ENCODE results near the gene GPR75.

Gene GPR75

GRCh38 chr2:53859206-53860181 is at the start of gene GPR75:
Gene GPR75, minus strand, starts transcription at chr2:53859967. Its CDS starts 5,211 bp downstream, at chr2:53854756.
- no peak for DNase-seq (ENCODE audit: low read depth in 2 of 2, low spot score in 1 of 2)

GRCh38 chr2:53907582-53907981 is 47.8 kb upstream of the GPR75 start:
- no peak for DNase-seq (ENCODE audit: low read depth in 2 of 2, low spot score in 1 of 2)

GRCh38 chr2:53905396-53905795 is 45.6 kb upstream of the GPR75 start:
- DNase-seq (ENCODE audit: low read depth in 2 of 2, low spot score in 1 of 2) = no peak

GRCh38 chr2:53903011-53903410 is 43.2 kb upstream of the GPR75 start:
- DNase-seq (ENCODE audit: low read depth in 2 of 2, low spot score in 1 of 2) = no peak

GRCh38 chr2:53901192-53901591 is 41.4 kb upstream of the GPR75 start:
- DNase-seq (ENCODE audit: low read depth in 2 of 2, low spot score in 1 of 2) = no peak

- DNase-seq (ENCODE audit: low read depth in 2 of 2, low spot score in 1 of 2) = no peak
Measured at GRCh38 chr2:53896864-53897263, 37.1 kb upstream of the GPR75 start.

- DNase-seq (ENCODE audit: low read depth in 2 of 2, low spot score in 1 of 2) = no peak
Measured at GRCh38 chr2:53886406-53887280, 26.9 kb upstream of the GPR75 start.

- DNase-seq (ENCODE audit: low read depth in 2 of 2, low spot score in 1 of 2) = no peak
Measured at GRCh38 chr2:53884883-53885282, 25.1 kb upstream of the GPR75 start.

GRCh38 chr2:53881986-53882385 is 22.2 kb upstream of the GPR75 start:
- DNase-seq (ENCODE audit: low read depth in 2 of 2, low spot score in 1 of 2) = no peak

- no peak for DNase-seq (ENCODE audit: low read depth in 2 of 2, low spot score in 1 of 2)
Measured at GRCh38 chr2:53881360-53881759, 21.6 kb upstream of the GPR75 start.

GRCh38 chr2:53880756-53881155 is 21.0 kb upstream of the GPR75 start:
- no peak for DNase-seq (ENCODE audit: low read depth in 2 of 2, low spot score in 1 of 2)

GRCh38 chr2:53877556-53877955 is 17.8 kb upstream of the GPR75 start:
- DNase-seq (ENCODE audit: low read depth in 2 of 2, low spot score in 1 of 2) = no peak

- no peak for DNase-seq (ENCODE audit: low read depth in 2 of 2, low spot score in 1 of 2)
Measured at GRCh38 chr2:53877112-53877511, 17.3 kb upstream of the GPR75 start.

GRCh38 chr2:53874401-53874950 is 14.7 kb upstream of the GPR75 start:
- no peak for DNase-seq (ENCODE audit: low read depth in 2 of 2, low spot score in 1 of 2)

- DNase-seq (ENCODE audit: low read depth in 2 of 2, low spot score in 1 of 2) = no peak
Measured at GRCh38 chr2:53867773-53868172, 8.0 kb upstream of the GPR75 start.

- DNase-seq (ENCODE audit: low read depth in 2 of 2, low spot score in 1 of 2) = no peak
Measured at GRCh38 chr2:53867169-53867568, 7.4 kb upstream of the GPR75 start.

- DNase-seq (ENCODE audit: low read depth in 2 of 2, low spot score in 1 of 2) = no peak
Measured at GRCh38 chr2:53865962-53866361, 6.2 kb upstream of the GPR75 start.

- no peak for DNase-seq (ENCODE audit: low read depth in 2 of 2, low spot score in 1 of 2)
Measured at GRCh38 chr2:53865264-53865663, 5.5 kb upstream of the GPR75 start.

GRCh38 chr2:53863538-53864227 is 3.9 kb upstream of the GPR75 start:
- DNase-seq (ENCODE audit: low read depth in 2 of 2, low spot score in 1 of 2) = no peak

- no peak for DNase-seq (ENCODE audit: low read depth in 2 of 2, low spot score in 1 of 2)
Measured at GRCh38 chr2:53861824-53862223, 2.1 kb upstream of the GPR75 start.

- no peak for DNase-seq (ENCODE audit: low read depth in 2 of 2, low spot score in 1 of 2)
Measured at GRCh38 chr2:53856272-53856671, 3.5 kb downstream of the GPR75 start.
